ENCODE results near the gene CMYA5. TPM values are rescaled to one million over a fixed set of nuclear protein-coding genes. Genes with fewer than 3 reads are reported as not detected.

Gene CMYA5
- total and polyA plus RNA-seq, 2 experiments from 2014 or later = 1.1 to 3.5 TPM

DNA sequence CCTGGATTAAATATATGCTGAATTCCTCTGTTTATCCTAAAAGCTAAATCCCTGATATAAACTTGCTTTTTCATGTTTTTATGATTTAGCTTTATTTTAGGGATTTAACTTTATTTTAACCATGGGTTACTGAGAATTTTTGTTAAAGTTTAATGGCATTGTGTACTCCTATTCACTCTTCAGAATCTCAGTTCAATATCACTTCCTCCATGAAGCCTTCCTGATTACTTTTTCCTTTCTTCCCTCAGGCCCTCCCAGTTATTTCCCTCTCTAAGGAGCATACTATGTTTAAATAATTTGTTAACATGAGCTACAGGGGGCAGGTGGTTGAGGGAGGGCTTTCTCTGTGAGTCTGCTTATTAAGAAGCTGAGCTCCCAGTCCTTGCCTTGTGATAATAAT, 151.5 kb downstream of the CMYA5 start:
- no peaks in the 10 kb centered on the region for H3K27me3 ChIP-seq
- no peak overlapping the region for H3K27ac ChIP-seq
- TF ChIP-seq, protein P1, sequence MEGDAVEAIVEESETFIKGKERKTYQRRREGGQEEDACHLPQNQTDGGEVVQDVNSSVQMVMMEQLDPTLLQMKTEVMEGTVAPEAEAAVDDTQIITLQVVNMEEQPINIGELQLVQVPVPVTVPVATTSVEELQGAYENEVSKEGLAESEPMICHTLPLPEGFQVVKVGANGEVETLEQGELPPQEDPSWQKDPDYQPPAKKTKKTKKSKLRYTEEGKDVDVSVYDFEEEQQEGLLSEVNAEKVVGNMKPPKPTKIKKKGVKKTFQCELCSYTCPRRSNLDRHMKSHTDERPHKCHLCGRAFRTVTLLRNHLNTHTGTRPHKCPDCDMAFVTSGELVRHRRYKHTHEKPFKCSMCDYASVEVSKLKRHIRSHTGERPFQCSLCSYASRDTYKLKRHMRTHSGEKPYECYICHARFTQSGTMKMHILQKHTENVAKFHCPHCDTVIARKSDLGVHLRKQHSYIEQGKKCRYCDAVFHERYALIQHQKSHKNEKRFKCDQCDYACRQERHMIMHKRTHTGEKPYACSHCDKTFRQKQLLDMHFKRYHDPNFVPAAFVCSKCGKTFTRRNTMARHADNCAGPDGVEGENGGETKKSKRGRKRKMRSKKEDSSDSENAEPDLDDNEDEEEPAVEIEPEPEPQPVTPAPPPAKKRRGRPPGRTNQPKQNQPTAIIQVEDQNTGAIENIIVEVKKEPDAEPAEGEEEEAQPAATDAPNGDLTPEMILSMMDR (IDR thresholded peaks at IDR 0.05; ENCODE audit: poor library complexity) = no peak
- no peak for TF ChIP-seq EZH2phosphoT487 (IDR thresholded peaks at IDR 0.05; ENCODE audit: low read depth, severe bottlenecking, unreplicated experiment)
- TF ChIP-seq EZH2 (IDR thresholded peaks at IDR 0.05; ENCODE audit: borderline replicate concordance) = no peak
- no peak overlapping the region for H2AFZ ChIP-seq
- H3K79me2 ChIP-seq = no peaks in the 10 kb centered on the region
- H3K9me3 ChIP-seq (ENCODE audit: low read depth) = no peaks in the 10 kb centered on the region
- H3K4me3 ChIP-seq = no peak overlapping the region
- no peaks in the 10 kb centered on the region for H3K4me1 ChIP-seq (ENCODE audit: insufficient read depth)
- H3K9me2 ChIP-seq (replicated peaks; ENCODE audit: insufficient read depth) = no peaks in the 10 kb centered on the region
- no peak for DNase-seq (ENCODE audit: low spot score)
- no peak overlapping the region for H3K4me2 ChIP-seq
- H4K20me1 ChIP-seq (ENCODE audit: insufficient read depth, poor library complexity, severe bottlenecking) = no peaks in the 10 kb centered on the region
- H3K36me3 ChIP-seq (replicated peaks; ENCODE audit: insufficient read depth, low read depth) = no peaks in the 10 kb centered on the region

DNA sequence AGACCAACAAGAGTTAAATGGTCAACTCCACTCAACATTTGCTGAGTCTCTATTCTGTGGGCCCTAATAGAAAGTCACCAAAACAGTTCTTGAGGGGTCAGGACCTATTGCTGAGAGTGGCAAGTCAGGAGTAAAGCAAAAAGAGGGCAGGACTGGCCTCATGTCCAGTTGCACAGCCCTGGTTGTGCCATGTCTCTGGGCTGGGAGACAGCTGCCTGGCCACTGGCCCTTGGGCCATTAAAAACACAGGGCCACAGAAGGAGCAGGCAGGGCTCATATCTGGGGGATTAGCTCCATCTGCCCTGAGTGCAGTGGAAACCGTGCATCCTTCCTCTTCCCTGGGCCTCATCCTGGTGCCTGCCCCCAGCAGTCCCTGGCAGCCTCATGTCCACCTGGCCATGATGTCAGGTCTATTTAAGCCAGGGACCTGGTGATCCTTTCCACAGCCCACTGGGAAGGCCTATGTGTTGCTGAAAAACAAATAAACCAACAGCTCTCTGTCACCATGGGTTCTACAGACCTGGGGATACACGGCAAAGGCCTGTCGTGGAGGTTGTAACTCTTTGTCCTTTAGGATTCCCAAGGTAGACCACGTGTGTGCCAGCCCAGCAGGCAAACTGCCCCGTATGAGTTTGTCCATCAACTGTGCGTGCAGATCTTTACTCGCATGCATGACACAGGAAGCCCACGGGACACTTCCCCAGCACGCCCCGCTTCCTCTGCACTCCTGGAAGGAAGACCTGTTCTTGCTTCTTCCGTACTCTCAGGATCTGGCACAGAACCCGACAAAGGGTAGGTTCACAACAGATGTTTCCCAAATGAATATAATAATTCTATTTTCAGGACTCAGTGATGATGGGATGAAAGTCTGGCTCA, 152.6 kb downstream of the CMYA5 start:
- no peak overlapping the region for H2AFZ ChIP-seq
- DNase-seq (ENCODE audit: low spot score) = no peak
- H3K9me2 ChIP-seq (replicated peaks; ENCODE audit: insufficient read depth) = no peaks in the 10 kb centered on the region
- 91% methylated on average over 12 of the region's 12 CpGs for WGBS (ENCODE audit: low lambda C conversion rate, missing lambda C conversion rate)
- TF ChIP-seq EZH2phosphoT487 (IDR thresholded peaks at IDR 0.05; ENCODE audit: low read depth, severe bottlenecking, unreplicated experiment) = no peak
- TF ChIP-seq, protein P1 (IDR thresholded peaks at IDR 0.05; ENCODE audit: poor library complexity) = no peak
- TF ChIP-seq EZH2 (IDR thresholded peaks at IDR 0.05; ENCODE audit: borderline replicate concordance) = no peak
- H3K36me3 ChIP-seq (replicated peaks; ENCODE audit: insufficient read depth, low read depth) = no peaks in the 10 kb centered on the region
- H3K9me3 ChIP-seq (ENCODE audit: low read depth) = no peaks in the 10 kb centered on the region
- no peaks in the 10 kb centered on the region for H3K4me1 ChIP-seq (ENCODE audit: insufficient read depth)
- no peak overlapping the region for H3K4me3 ChIP-seq
- H3K79me2 ChIP-seq = no peaks in the 10 kb centered on the region
- no peaks in the 10 kb centered on the region for H3K27me3 ChIP-seq
- H4K20me1 ChIP-seq (ENCODE audit: insufficient read depth, poor library complexity, severe bottlenecking) = no peaks in the 10 kb centered on the region
- H3K27ac ChIP-seq = no peak overlapping the region
- H3K4me2 ChIP-seq = no peak overlapping the region

DNA sequence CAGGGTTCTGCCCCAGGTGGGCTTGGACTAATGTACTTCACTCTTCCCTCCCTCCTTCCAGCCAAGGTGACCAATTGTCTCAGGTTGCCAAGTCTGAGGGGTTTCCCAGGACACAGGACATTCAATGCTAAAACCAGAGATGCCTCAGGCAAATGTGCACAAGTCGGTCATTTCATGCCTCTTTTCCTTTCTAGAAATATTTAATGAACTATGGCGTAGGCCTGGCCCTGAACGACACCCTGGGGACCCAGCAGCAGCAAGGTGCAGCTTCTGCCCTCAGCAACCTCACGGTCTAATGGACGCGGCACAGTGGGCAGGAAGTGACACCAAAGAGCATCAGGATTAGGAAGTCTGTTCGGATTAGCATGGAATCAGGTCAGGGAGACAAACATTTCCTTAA, 153.4 kb downstream of the CMYA5 start:
- no peak overlapping the region for H3K4me3 ChIP-seq
- H4K20me1 ChIP-seq (ENCODE audit: insufficient read depth, poor library complexity, severe bottlenecking) = no peaks in the 10 kb centered on the region
- H3K36me3 ChIP-seq (replicated peaks; ENCODE audit: insufficient read depth, low read depth) = no peaks in the 10 kb centered on the region
- DNase-seq (ENCODE audit: low spot score) = no peak
- no peaks in the 10 kb centered on the region for H3K9me3 ChIP-seq (ENCODE audit: low read depth)
- H3K27me3 ChIP-seq = no peaks in the 10 kb centered on the region
- H2AFZ ChIP-seq = no peak overlapping the region
- WGBS (ENCODE audit: low lambda C conversion rate, missing lambda C conversion rate) = 83% methylated on average over 7 of the region's 7 CpGs
- no peaks in the 10 kb centered on the region for H3K79me2 ChIP-seq
- no peak overlapping the region for H3K4me2 ChIP-seq
- H3K27ac ChIP-seq = no peak overlapping the region
- TF ChIP-seq EZH2 (IDR thresholded peaks at IDR 0.05; ENCODE audit: borderline replicate concordance) (no peak), EZH2phosphoT487 (IDR thresholded peaks at IDR 0.05; ENCODE audit: low read depth, severe bottlenecking, unreplicated experiment) (no peak)
- TF ChIP-seq, protein P1 (IDR thresholded peaks at IDR 0.05; ENCODE audit: poor library complexity) = no peak
- H3K4me1 ChIP-seq (ENCODE audit: insufficient read depth) = no peaks in the 10 kb centered on the region
- no peaks in the 10 kb centered on the region for H3K9me2 ChIP-seq (replicated peaks; ENCODE audit: insufficient read depth)
